Naive thymus-derived CD4-positive, alpha-beta T cell (primary cell): ENCODE data around the gene THBS3. TPM values are rescaled to one million over a fixed set of nuclear protein-coding genes. Genes with fewer than 3 reads are reported as not detected.
"Not testable (repeated sequence)": the region's sequence is repeated elsewhere in the genome, so short reads cannot be mapped to it uniquely, and the experiment has no call there.

Source experiments
- ATAC-seq: fragments of 150-1000 bp; cut with Tn5 transposase; 2 replicates; pipeline ENCODE4 v1.10.0; 2021; ENCODE audit warnings: mild to moderate bottlenecking, moderate library complexity
- CTCF ChIA-PET: fragments of 350-600 bp; sonication (Branson Sonifier 250); formaldehyde crosslinking; loops from one replicate; lab custom pipeline; 2021; ENCODE audit warnings: antibody characterized with exemption; lab: Charles Lee
- POLR2A ChIA-PET: fragments of 350-600 bp; sonication (Branson Sonifier 250); formaldehyde crosslinking; loops from one replicate; lab custom pipeline; 2021; ENCODE audit warnings: antibody characterized with exemption, inconsistent platforms; lab: Charles Lee
- DNase-seq, 9 donors: peaks; one replicate each; pipeline versions ENCODE4 v3.0.0 to v3.0.0-alpha.2; 2020 to 2022; ENCODE audit warnings: mixed read lengths in 1 of 9
- H3K27ac ChIP-seq: one replicate; pipeline ENCODE4 v1.7.0; 2013; ENCODE audit warnings: mild to moderate bottlenecking, low read depth, low read length, moderate library complexity
- H3K27me3 ChIP-seq, 2 donors: one replicate each; pipeline ENCODE4 v1.7.0; 2013; ENCODE audit warnings: low read length in 2 of 2, mild to moderate bottlenecking in 2 of 2, moderate library complexity in 2 of 2; ENCODE audit not compliant: control insufficient read depth in 2 of 2, insufficient read depth in 2 of 2
- H3K36me3 ChIP-seq, 3 experiments: 1 replicate in 2 of 3; 2 replicates in 1 of 3; pipeline ENCODE4 v1.7.0; 2013; ENCODE audit warnings: low read length in 3 of 3, mild to moderate bottlenecking in 3 of 3, moderate library complexity in 1 of 3; ENCODE audit not compliant: insufficient read depth in 3 of 3, control insufficient read depth in 2 of 3
- H3K4me1 ChIP-seq, 2 donors: one replicate each; pipeline ENCODE4 v1.7.0; 2013; ENCODE audit warnings: low read length in 2 of 2, mild to moderate bottlenecking in 2 of 2, moderate library complexity in 1 of 2; ENCODE audit not compliant: control insufficient read depth in 2 of 2, insufficient read depth in 2 of 2
- H3K4me3 ChIP-seq: 2 replicates; pipeline ENCODE4 v1.7.0; 2013; ENCODE audit warnings: mild to moderate bottlenecking, low read length
- H3K9me3 ChIP-seq, 3 experiments: 1 replicate in 2 of 3; 2 replicates in 1 of 3; pipeline ENCODE4 v1.7.0; 2013; ENCODE audit warnings: low read length in 3 of 3; ENCODE audit not compliant: control insufficient read depth in 2 of 3
- H3K27ac Mint-ChIP-seq, 9 donors: one replicate each; pipeline ENCODE4 v1.8.0; 2020 to 2022; ENCODE audit warnings: mixed read lengths in 9 of 9, mild to moderate bottlenecking in 8 of 9, moderate library complexity in 5 of 9, inconsistent platforms in 2 of 9
- H3K27me3 Mint-ChIP-seq, 5 donors: one replicate each; pipeline ENCODE4 v1.8.0; 2021 to 2022; ENCODE audit warnings: mixed read lengths in 5 of 5, mild to moderate bottlenecking in 1 of 5
- H3K36me3 Mint-ChIP-seq, 5 donors: one replicate each; pipeline ENCODE4 v1.8.0; 2020 to 2022; ENCODE audit warnings: mixed read lengths in 5 of 5, mild to moderate bottlenecking in 3 of 5, inconsistent platforms in 1 of 5
- H3K4me1 Mint-ChIP-seq, 7 donors: one replicate each; pipeline ENCODE4 v1.8.0; 2020 to 2022; ENCODE audit warnings: mixed read lengths in 7 of 7, mild to moderate bottlenecking in 3 of 7, inconsistent platforms in 1 of 7
- H3K4me3 Mint-ChIP-seq, 10 donors: one replicate each; pipeline ENCODE4 v1.8.0; 2020 to 2022; ENCODE audit warnings: mild to moderate bottlenecking in 10 of 10, mixed read lengths in 10 of 10, moderate library complexity in 6 of 10, inconsistent platforms in 2 of 10
- H3K9me3 Mint-ChIP-seq, 11 donors: one replicate each; pipeline ENCODE4 v1.8.0; 2020 to 2022; ENCODE audit warnings: mixed read lengths in 11 of 11, mild to moderate bottlenecking in 4 of 11, inconsistent platforms in 1 of 11, moderate library complexity in 1 of 11
- intact Hi-C, 2 donors: fragments of 100-400 bp; cut with micrococcal nuclease; formaldehyde crosslinking; loops; one replicate each; pipeline ENCODE4 v1.15.1; 2023
- polyA plus RNA-seq, 2 donors: library from polyadenylated mRNA; unstranded; fragments of 300-500 nt; fragmentation: Illumina TruSeq; gene quantifications; one replicate each; pipeline ENCODE4 v1.2.3, GENCODE V29; 2021
- total RNA-seq, 6 experiments: library from RNA in 5 of 6; stranded (reverse) in 5 of 6; gene quantifications; 1 replicate in 5 of 6; 2 replicates in 1 of 6; pipeline ENCODE4 v1.2.3 and lab custom pipeline; 2021 to 2026

The THBS3 gene
- total and polyA plus RNA-seq, 7 experiments from 2014 or later, result 0.87 to 35.9 (median 26.8) TPM

- Mint-ChIP-seq H3K4me1 (peaks cover 8 to 33% (median 26%) of the 10 kb centered on the region in 7 donors), H3K4me3 (peak overlapping the region in 2 of 10 donors; percentile 8 to 29), H3K9me3 (peaks cover 0 to 2% (median 0%) of the 10 kb centered on the region in 11 donors), H3K36me3 (peaks cover 0 to 6% (median 0%) of the 10 kb centered on the region in 5 donors), H3K27ac (peak overlapping the region in 3 of 9 donors; percentile 46 to 81 (median 57)), H3K27me3 (no peaks in the 10 kb centered on the region)
- intact Hi-C loops, result no loop called here
- Histone ChIP-seq H3K36me3 (no peaks in the 10 kb centered on the region), H3K27ac (no peak overlapping the region), H3K27me3 (no peaks in the 10 kb centered on the region), H3K9me3 (no peaks in the 10 kb centered on the region), H3K4me3 (no peak overlapping the region), H3K4me1 (peaks cover 11 to 24% of the 10 kb centered on the region in 2 donors)
- ATAC-seq (no peak), DNase-seq (no peak)
- CTCF ChIA-PET, result interaction anchor here (1.4 kb wide), 1 partner anchor 11 kb away, joined by 4 read pairs; the partner anchor contains the start of gene THBS3
- POLR2A ChIA-PET, result interaction anchor here (1.6 kb wide), 1 partner anchor 11 kb away, joined by 5 read pairs; the partner anchor contains the start of genes MTX1 and THBS3
Observed at GRCh38 chr1:155196893-155197638, 10.6 kb downstream of the THBS3 start.

- ChIA-PET POLR2A (interaction anchor here (1.1 to 1.6 kb wide), 2 partner anchors 12 to 45 kb away, joined by 3 to 5 read pairs; partner anchors contain the start of genes MTX1 and THBS3), CTCF (interaction anchor here (1.2 to 1.4 kb wide), 2 partner anchors 11 to 23 kb away, joined by 3 to 4 read pairs; partner anchors contain the start of genes KRTCAP2 and THBS3)
- H3K27ac Mint-ChIP-seq, result peak overlapping the region in 6 of 9 donors; percentile 57 to 89 (median 75)
- DNase-seq (no peak), ATAC-seq (no peak)
- H3K4me3 Mint-ChIP-seq, result peak overlapping the region in 8 of 10 donors; percentile 21 to 80 (median 54)
- H3K36me3 Mint-ChIP-seq, result peaks cover 0 to 9% (median 0%) of the 10 kb centered on the region in 5 donors
- no peaks in the 10 kb centered on the region for H3K27me3 Mint-ChIP-seq
- Histone ChIP-seq H3K27ac (no peak overlapping the region), H3K9me3 (no peaks in the 10 kb centered on the region), H3K36me3 (no peaks in the 10 kb centered on the region), H3K27me3 (no peaks in the 10 kb centered on the region), H3K4me1 (peaks cover 11 to 25% of the 10 kb centered on the region in 2 donors), H3K4me3 (no peak overlapping the region)
- intact Hi-C loops, result no loop called here
- H3K9me3 Mint-ChIP-seq, result peaks cover 0 to 2% (median 0%) of the 10 kb centered on the region in 11 donors
- H3K4me1 Mint-ChIP-seq, result peaks cover 8 to 35% (median 28%) of the 10 kb centered on the region in 7 donors
Observed at GRCh38 chr1:155196103-155196892, 11.4 kb downstream of the THBS3 start.

- H3K27me3 ChIP-seq, result no peaks in the 10 kb centered on the region
- CTCF ChIA-PET, result interaction anchor here (1.0 to 3.5 kb wide), 3 partner anchors 12 to 22 kb away, joined by 3 to 45 read pairs (median 4); partner anchors contain the start of genes KRTCAP2 and TRIM46
- DNase-seq (peak in 1 of 9 donors; percentile 27), ATAC-seq (no peak)
- peaks cover 8 to 35% (median 28%) of the 10 kb centered on the region in 7 donors for H3K4me1 Mint-ChIP-seq
- intact Hi-C loops, result loop anchor here in 1 of 2 donors (1.0 to 2.0 kb wide), 3 partner anchors 13 to 49 kb away; partner anchors contain the start of gene MTX1
- H3K4me1 ChIP-seq, result peaks cover 11 to 25% of the 10 kb centered on the region in 2 donors
- H3K9me3 ChIP-seq, result no peaks in the 10 kb centered on the region
- H3K4me3 Mint-ChIP-seq, result peak overlapping the region; percentile 63 to 97 (median 80)
- POLR2A ChIA-PET, result interaction anchor here (1.1 to 2.9 kb wide), 6 partner anchors 8 to 66 kb away, joined by 3 to 25 read pairs (median 6); partner anchors contain the start of genes KRTCAP2, MTX1, SCAMP3 and THBS3
- H3K36me3 ChIP-seq, result no peaks in the 10 kb centered on the region
- peaks cover 0 to 9% (median 0%) of the 10 kb centered on the region in 5 donors for H3K36me3 Mint-ChIP-seq
- peaks cover 0 to 2% (median 0%) of the 10 kb centered on the region in 11 donors for H3K9me3 Mint-ChIP-seq
- peak overlapping the region; percentile 76 for H3K27ac ChIP-seq
- no peak overlapping the region for H3K4me3 ChIP-seq
- H3K27me3 Mint-ChIP-seq, result no peaks in the 10 kb centered on the region
- peak overlapping the region; percentile 22 to 99 (median 88) for H3K27ac Mint-ChIP-seq
Observed at GRCh38 chr1:155195201-155196102, 12.2 kb downstream of the THBS3 start.

DNA sequence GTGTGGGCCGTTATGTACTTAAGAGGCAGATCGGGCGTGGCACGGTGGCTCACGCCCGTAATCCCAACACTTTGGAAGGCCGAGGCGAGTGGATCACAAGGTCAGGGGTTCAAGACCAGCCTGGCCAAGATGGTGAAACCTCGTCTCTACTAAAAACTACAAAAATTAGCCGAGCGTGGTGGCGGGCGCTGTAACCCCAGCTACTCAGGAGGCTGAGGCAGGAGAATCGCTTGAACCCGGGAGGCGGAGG, 13.8 kb downstream of the THBS3 start:
- H3K36me3 Mint-ChIP-seq, H3K27me3 Mint-ChIP-seq, ATAC-seq, DNase-seq, H3K9me3 ChIP-seq, H3K36me3 ChIP-seq, H3K27me3 ChIP-seq, H3K9me3 Mint-ChIP-seq: not testable (repeated sequence)
- intact Hi-C loops, result loop anchor here (1.0 to 5.0 kb wide), 9 partner anchors 10 to 187 kb away; partner anchors contain the start of genes MTX1 (in 2 of the 2) and RUSC1 (in 1 of the 2)
- Mint-ChIP-seq H3K4me3 (peak overlapping the region; percentile 88 to 97 (median 92)), H3K4me1 (peaks cover 8 to 35% (median 28%) of the 10 kb centered on the region in 7 donors), H3K27ac (peak overlapping the region; percentile 92 to 99 (median 97))
- H3K4me3 ChIP-seq, result peak overlapping the region; percentile 57
- CTCF ChIA-PET, result interaction anchor here (0.7 to 3.5 kb wide), 12 partner anchors 10 to 1239 kb away, joined by 3 to 45 read pairs (median 6); partner anchors contain the start of genes KRTCAP2 and TRIM46
- peak overlapping the region; percentile 76 for H3K27ac ChIP-seq
- H3K4me1 ChIP-seq, result peaks cover 11 to 25% of the 10 kb centered on the region in 2 donors
- POLR2A ChIA-PET, result interaction anchor here (0.9 to 2.9 kb wide), 11 partner anchors 9 to 68 kb away, joined by 3 to 25 read pairs (median 7); partner anchors contain the start of genes KRTCAP2, MTX1, SCAMP3 and THBS3

- peaks cover 11 to 25% of the 10 kb centered on the region in 2 donors for H3K4me1 ChIP-seq
- ATAC-seq, result peak; percentile 54
- Mint-ChIP-seq H3K4me3 (peak overlapping the region; percentile 88 to 97 (median 92)), H3K9me3 (peaks cover 0 to 2% (median 0%) of the 10 kb centered on the region in 11 donors), H3K4me1 (peaks cover 8 to 35% (median 29%) of the 10 kb centered on the region in 7 donors), H3K27me3 (no peaks in the 10 kb centered on the region), H3K27ac (peak overlapping the region; percentile 92 to 99 (median 97)), H3K36me3 (peaks cover 0 to 6% (median 0%) of the 10 kb centered on the region in 5 donors)
- H3K4me3 ChIP-seq, result peak overlapping the region; percentile 57
- no peaks in the 10 kb centered on the region for H3K36me3 ChIP-seq
- peak overlapping the region; percentile 76 for H3K27ac ChIP-seq
- H3K27me3 ChIP-seq, result no peaks in the 10 kb centered on the region
- DNase-seq, result peak in 8 of 9 donors; percentile 38 to 89 (median 54)
- no peaks in the 10 kb centered on the region for H3K9me3 ChIP-seq
- ChIA-PET CTCF (interaction anchor here (0.5 to 3.5 kb wide), 14 partner anchors 11 to 1240 kb away, joined by 3 to 45 read pairs (median 6); partner anchors contain the start of genes KRTCAP2 and TRIM46), POLR2A (interaction anchor here (0.7 to 2.9 kb wide), 13 partner anchors 9 to 784 kb away, joined by 3 to 25 read pairs (median 7); partner anchors contain the start of genes KRTCAP2, MTX1, SCAMP3 and THBS3)
- intact Hi-C loops, result loop anchor here (1.0 to 5.0 kb wide), 6 partner anchors 9 to 186 kb away; partner anchors contain the start of gene RUSC1 (in 1 of the 2)
Observed at GRCh38 chr1:155193275-155193990, 14.3 kb downstream of the THBS3 start.
